Activated CD4-positive, alpha-beta T cell treated with anti-CD3 and anti-CD28 coated beads for 24 hours (primary cell): Measurements from ENCODE around the gene WDR45B.

Experiments
- DNase-seq, 2 donors: peaks; one replicate each; pipeline ENCODE4 v3.0.0-alpha.2; 2020; ENCODE audit warnings: low read depth in 2 of 2

WDR45B gene

DNA sequence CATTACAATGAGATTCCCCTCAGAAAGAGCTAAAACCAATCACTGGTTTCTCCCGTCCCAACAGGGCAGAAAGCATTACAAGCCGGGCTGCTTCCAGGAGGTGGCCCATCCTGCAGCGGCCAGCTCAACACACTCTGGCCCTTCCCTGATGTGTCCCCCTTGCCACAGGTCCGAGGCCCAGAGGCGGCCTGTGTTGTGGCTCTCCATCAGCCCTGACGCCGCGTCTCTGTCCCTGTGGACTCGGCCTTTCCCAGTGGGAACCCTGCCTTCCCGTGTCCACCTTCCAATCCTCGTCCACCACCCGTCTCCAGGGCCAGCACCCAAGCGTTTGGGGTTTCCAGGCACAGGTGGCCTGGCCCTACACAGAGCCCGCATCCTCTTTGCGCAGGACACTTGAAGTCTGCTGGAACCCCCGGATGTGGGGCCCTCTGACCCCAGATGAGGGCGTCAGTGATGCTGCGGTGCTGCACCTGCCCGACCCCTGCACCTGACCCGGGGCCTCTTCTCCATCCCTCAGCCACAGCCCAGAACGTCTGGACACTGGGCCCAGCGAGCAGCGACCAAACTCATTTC, 29.2 kb upstream of the WDR45B start:
- no peak for DNase-seq

GRCh38 chr17:82675476-82676245, 27.4 kb upstream of the WDR45B start:
- DNase-seq: no peak

GRCh38 chr17:82674656-82675475, 26.6 kb upstream of the WDR45B start:
- DNase-seq: no peak

DNA sequence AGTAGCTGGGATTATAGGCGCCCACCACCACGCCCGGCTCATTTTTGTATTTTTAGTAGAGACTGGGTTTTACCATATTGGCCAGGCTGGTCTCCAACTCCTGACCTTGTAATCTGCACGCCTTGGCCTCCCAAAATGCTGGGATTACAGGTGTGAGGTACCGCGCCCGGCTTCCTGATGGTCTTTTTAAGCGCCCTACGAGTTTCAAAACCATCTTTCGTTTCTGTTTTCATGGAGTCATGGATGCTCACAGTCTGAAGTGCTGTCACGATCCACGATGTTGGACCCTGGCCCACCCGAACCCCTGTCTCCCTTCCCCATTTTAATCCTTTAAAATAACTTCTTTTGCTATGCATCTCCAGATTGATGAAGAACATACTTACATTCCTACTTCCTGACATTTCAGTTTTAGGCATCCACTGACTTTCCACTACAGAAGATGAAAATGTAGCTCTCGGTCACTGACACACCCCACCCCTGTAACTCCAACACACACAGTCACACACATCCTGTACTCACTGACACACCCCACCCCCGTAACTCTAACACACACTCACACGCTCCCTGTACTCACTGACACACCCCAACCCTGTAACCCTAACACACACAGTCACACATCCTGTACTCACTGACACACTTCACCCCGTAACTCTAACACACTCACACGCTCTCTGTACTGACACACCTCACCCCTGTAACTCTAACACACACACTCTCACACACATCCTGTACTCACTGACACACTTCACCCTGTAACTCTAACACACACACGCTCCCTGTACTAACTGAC, 22.6 kb upstream of the WDR45B start:
- no peak for DNase-seq

DNA sequence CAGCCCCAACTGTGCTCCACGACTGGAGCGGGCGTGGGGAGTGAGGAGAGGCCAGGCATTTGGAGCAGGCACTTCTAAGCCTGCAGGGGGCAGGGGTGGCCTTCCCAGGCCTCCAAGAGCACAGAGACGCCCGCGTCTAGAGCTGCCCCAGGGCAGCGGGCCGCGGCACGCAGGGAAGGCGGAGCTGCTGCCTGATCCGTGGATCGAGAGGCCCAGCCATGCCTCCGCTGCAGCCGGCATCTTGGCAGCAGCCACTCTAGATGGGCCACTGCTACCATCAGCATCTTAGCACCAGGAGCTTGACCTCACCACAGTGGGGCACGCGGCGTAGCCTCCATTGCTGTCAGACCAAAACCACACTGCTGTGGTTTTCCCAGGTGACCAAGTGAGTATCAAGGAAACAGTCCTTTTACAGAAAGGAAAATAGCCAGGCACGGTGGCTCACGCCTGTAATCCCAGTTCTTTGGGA, 20.4 kb upstream of the WDR45B start:
- peak; percentile 18 to 40 for DNase-seq

GRCh38 chr17:82668024-82668630, 19.9 kb upstream of the WDR45B start:
- no peak for DNase-seq

DNA sequence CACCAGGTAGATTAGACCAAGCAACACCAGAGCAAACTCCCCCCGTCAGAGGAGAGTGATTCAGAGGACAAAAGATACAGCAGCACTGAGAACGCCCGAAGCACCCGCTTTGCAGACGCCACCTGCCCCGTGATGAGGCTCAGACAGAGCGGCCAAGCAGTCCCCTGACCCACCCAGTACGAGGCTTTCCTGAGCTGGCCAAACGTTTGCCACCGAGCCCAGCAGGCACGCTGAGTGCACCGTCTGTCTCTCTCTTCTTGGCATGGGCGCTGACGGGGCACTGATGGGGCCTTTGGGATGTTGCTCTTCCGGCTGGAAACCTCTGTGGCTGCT, 19.4 kb upstream of the WDR45B start:
- DNase-seq: no peak

GRCh38 chr17:82666931-82667667, 18.9 kb upstream of the WDR45B start:
- no peak for DNase-seq

- no peak for DNase-seq
Observed at GRCh38 chr17:82665891-82666290, 17.6 kb upstream of the WDR45B start.

DNA sequence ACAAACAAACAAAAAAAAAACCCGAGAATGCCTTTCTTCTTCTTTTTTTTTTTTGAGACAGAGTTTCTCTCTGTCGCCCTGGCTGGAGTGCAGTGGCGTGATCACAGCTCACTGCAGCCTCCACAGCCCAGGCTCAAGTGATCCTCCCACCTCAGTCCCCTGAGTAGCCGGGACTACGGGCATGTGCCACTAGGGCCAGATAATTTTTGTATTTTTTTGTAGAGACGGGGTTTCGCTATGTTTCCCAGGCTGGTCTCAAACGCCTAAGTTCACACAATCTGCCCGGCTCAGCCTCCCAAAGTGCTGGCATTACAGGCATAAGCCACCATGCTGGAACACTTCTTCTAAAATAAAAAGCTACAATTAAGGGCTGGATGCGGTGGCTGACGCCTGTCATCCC, 17.0 kb upstream of the WDR45B start:
- no peak for DNase-seq

DNA sequence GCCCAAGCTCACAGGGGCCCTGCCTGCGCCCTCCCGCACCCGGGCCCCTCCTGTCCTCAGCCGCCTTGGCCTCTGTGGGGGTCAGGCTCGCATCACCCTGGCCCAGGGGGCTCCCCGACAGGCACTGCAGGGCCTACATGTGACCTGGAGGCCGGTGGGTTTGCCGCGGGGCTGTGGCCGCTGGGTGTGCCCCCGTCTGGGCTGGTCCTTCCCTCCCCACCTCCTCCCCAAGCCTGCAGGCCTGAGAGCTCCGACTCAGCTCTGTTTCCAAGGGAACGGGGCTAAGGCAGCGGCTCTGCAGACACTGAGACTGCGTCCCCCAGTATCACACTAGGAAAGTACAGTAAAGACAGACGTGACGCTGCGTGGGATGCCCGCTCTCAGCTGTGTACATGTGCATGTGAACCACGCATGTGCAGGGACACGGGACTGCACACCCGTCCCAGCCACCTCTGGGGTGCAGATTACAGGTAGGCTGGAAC, 16.5 kb upstream of the WDR45B start:
- no peak for DNase-seq

DNA sequence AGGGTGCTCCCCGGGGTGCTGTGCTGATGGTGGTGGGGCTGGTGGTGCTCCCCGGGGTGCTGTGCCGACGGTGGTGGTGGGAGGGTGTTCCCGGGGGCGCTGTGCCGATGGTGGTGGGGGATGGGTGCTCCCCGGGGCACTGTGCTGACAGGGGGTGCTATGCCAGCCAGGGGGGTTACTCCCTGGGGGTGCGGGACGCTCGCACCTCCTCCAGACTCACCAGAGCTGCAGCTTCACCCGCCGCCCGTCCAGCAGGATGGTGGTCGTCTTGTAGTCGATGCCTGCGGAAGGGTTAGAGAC, 16.0 kb upstream of the WDR45B start:
- DNase-seq: no peak

- no peak for DNase-seq
Observed at GRCh38 chr17:82663381-82664275, 15.4 kb upstream of the WDR45B start.

- no peak for DNase-seq
Observed at GRCh38 chr17:82662711-82663261, 14.5 kb upstream of the WDR45B start.

GRCh38 chr17:82661717-82662683, 13.8 kb upstream of the WDR45B start:
- DNase-seq: no peak

DNA sequence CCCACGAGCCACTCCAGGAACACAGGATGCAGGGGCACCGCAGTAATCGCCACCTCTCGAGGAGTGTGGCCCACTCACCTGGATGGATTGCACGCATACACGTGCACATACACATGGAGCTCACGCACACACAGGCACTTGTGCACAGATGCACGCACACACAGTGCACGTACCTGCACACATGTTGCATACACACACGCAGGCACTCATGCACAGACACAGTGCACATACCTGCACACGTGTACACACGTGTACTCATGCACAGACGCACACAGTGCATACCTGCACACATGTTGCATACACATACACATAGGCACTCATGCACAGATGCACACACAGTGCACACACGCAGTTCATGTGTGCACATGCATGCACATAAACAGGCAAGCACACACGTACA, 11.6 kb upstream of the WDR45B start:
- no peak for DNase-seq

- DNase-seq: no peak
Observed at GRCh38 chr17:82658796-82659452, 10.7 kb upstream of the WDR45B start.

DNA sequence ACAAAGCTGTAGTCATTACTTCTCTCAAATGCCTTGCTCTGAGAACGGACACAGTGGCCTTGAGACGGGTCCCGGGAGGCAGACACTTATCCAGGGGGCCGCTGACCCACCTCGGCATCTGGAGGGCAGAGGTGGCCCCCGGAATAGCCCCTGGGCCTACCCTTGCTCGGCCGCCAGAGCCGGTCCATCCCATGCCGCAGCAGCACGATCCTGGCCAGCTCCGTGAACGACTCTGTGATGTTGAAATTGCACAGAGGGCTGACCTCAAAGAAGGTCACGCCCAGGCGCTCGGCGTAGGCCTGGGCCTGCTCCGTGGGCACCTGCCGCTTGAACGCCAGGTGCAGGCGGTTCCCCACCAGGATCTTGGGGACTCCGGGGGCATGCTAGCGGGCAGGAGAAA, 10.1 kb upstream of the WDR45B start:
- no peak for DNase-seq
